Tibial nerve (tissue), 4 donors: Measurements from ENCODE around the gene EEA1. TPM values are rescaled to one million over a fixed set of nuclear protein-coding genes. Genes with fewer than 3 reads are reported as not detected.

ENCODE experiments used
- DNase-seq, 2 donors: peaks; one replicate each; pipeline ENCODE4 v3.0.0-alpha.2; 2019; ENCODE audit warnings: low spot score in 2 of 2
- H3K27ac ChIP-seq, 4 donors: fragments of 200-600 bp; sonication (generic) in 3 of 4; one replicate each; pipeline ENCODE4 v1.5.1; 2017 to 2019; ENCODE audit warnings: mild to moderate bottlenecking in 1 of 4
- H3K27me3 ChIP-seq, 2 donors: fragments of 200-600 bp; sonication (generic) in 1 of 2; one replicate each; pipeline versions ENCODE4 v1.5.1 to v1.6.0; 2017 to 2019
- H3K36me3 ChIP-seq, 3 donors: fragments of 200-600 bp; sonication (generic); one replicate each; pipeline ENCODE4 v1.5.1; 2018 to 2019
- H3K4me1 ChIP-seq, 4 donors: fragments of 200-600 bp; sonication (generic) in 3 of 4; one replicate each; pipeline ENCODE4 v1.5.1; 2017 to 2019
- H3K4me3 ChIP-seq, 4 donors: fragments of 200-600 bp; sonication (generic) in 3 of 4; one replicate each; pipeline ENCODE4 v1.5.1; 2017 to 2019; ENCODE audit warnings: mild to moderate bottlenecking in 1 of 4, moderate library complexity in 1 of 4
- H3K9me3 ChIP-seq, 4 donors: fragments of 200-600 bp; sonication (generic) in 3 of 4; one replicate each; pipeline ENCODE4 v1.5.1; 2017 to 2019
- EP300 ChIP-seq, 2 donors: sonication (generic); formaldehyde crosslinking; IDR thresholded peaks; one replicate each; pipeline ENCODE4 v1.6.1; 2017; ENCODE audit warnings: antibody characterized with exemption in 2 of 2, mild to moderate bottlenecking in 1 of 2
- POLR2A ChIP-seq, 2 donors: fragments of 450-650 bp; IDR thresholded peaks; one replicate each; pipeline ENCODE4 v1.6.1; 2017; ENCODE audit warnings: antibody characterized with exemption in 2 of 2, mild to moderate bottlenecking in 2 of 2, moderate library complexity in 2 of 2
- WGBS, 2 donors: methylation state at CpG; one replicate each; pipeline ENCODE4 v1.1.5; 2018; 5-methylcytosine and 5-hydroxymethylcytosine counted together
- total RNA-seq, 4 donors: library from RNA; depleted of rRNA; stranded (reverse); fragments of >200 nt; gene quantifications; one replicate each; pipeline ENCODE4 v1.1.0, GENCODE V29; 2016
- TF ChIP-seq, protein P1 (sequence below), 5 experiments: fragments of 200-600 bp in 3 of 5; fragments of 450-650 bp in 2 of 5; sonication (generic) in 3 of 5; IDR thresholded peaks; one replicate each; pipeline ENCODE4 v1.5.1; 2016 to 2019; ENCODE audit warnings: antibody characterized with exemption in 5 of 5, mild to moderate bottlenecking in 3 of 5, moderate library complexity in 2 of 5

EEA1 gene
- total RNA-seq, 4 donors from 2014 or later, result 18.4 to 34.8 (median 24.1) TPM

DNA sequence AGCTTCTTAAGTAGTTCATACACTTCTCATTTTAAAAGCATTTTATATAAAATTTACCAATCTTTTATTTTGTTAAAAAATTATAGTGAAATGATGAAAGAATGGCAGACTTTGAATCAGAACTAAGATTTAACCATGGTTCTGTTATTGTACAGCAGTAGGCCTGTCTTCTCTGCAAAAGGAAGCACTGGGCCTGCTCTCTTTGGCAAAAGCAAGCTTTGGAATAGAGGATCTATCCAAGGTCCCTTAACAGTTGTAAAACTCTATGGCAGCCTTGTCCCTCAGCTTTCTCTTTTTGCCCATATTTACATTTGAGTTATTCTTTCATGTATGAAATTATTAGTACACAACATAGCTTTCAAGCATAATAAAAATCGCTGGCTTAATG is 143.5 kb downstream of the EEA1 start:
- TF ChIP-seq EP300 (IDR thresholded peaks at IDR 0.05) (no peak), POLR2A (IDR thresholded peaks at IDR 0.05) (no peak)
- TF ChIP-seq, protein P1, sequence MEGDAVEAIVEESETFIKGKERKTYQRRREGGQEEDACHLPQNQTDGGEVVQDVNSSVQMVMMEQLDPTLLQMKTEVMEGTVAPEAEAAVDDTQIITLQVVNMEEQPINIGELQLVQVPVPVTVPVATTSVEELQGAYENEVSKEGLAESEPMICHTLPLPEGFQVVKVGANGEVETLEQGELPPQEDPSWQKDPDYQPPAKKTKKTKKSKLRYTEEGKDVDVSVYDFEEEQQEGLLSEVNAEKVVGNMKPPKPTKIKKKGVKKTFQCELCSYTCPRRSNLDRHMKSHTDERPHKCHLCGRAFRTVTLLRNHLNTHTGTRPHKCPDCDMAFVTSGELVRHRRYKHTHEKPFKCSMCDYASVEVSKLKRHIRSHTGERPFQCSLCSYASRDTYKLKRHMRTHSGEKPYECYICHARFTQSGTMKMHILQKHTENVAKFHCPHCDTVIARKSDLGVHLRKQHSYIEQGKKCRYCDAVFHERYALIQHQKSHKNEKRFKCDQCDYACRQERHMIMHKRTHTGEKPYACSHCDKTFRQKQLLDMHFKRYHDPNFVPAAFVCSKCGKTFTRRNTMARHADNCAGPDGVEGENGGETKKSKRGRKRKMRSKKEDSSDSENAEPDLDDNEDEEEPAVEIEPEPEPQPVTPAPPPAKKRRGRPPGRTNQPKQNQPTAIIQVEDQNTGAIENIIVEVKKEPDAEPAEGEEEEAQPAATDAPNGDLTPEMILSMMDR (IDR thresholded peaks at IDR 0.05), result no peak
- 95 to 97% methylated on average over 1 of the region's 1 CpG for WGBS, 2 donors
- peaks cover 0 to 19% (median 0%) of the 10 kb centered on the region in 4 donors for H3K4me1 ChIP-seq
- no peak overlapping the region for H3K4me3 ChIP-seq
- H3K9me3 ChIP-seq, result no peaks in the 10 kb centered on the region
- no peak overlapping the region for H3K27ac ChIP-seq
- H3K36me3 ChIP-seq, result peaks cover 0 to 24% (median 0%) of the 10 kb centered on the region in 3 donors
- H3K27me3 ChIP-seq, result no peaks in the 10 kb centered on the region
- DNase-seq, result no peak

DNA sequence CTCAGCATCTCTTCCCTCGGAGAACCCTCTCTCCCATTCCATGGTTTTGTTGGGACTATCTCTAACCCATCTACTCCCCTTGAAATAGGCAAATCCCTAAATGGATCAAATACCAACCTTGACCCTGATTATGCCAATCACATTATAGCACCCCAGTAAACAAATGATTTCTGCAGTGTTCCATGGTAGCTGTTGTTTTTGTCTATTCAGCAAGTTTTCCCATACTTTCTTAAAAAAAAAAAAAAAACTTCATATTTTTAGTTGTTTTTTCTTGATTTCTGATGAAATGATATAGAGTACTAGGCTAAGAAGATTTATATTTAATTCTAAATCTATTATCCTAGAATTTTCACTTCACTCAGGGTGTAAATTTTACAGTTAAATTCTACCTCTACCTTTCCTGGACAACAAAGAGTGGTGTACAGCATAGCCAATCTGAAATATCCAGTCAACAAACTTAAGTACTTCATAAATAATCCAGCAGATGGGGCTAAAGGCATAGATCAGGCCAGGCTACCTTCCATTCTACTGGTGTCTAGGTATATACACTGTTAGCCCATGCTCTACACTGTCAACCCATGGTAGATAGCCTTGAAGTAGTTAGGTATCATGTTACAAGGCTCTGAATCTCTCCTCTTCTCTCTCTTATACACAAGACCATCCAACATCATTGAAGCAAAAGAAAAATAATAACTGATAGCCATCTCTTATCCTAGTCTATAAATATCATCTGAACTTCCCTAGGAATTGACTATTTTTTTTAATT is 144.1 kb downstream of the EEA1 start:
- Histone ChIP-seq H3K4me3 (no peak overlapping the region), H3K27me3 (no peaks in the 10 kb centered on the region), H3K36me3 (peaks cover 0 to 18% (median 0%) of the 10 kb centered on the region in 3 donors), H3K9me3 (no peaks in the 10 kb centered on the region), H3K4me1 (peaks cover 0 to 19% (median 0%) of the 10 kb centered on the region in 4 donors), H3K27ac (no peak overlapping the region)
- no peak for TF ChIP-seq EP300 (IDR thresholded peaks at IDR 0.05)
- no peak for TF ChIP-seq POLR2A (IDR thresholded peaks at IDR 0.05)
- TF ChIP-seq, protein P1 (IDR thresholded peaks at IDR 0.05), result peak; percentile 35 to 60 (median 39)
- 62 to 74% methylated on average over 1 of the region's 1 CpG for WGBS, 2 donors
- DNase-seq, result no peak

GRCh38 chr12:92784356-92784755 is 144.7 kb downstream of the EEA1 start:
- 34 to 39% methylated on average over 1 of the region's 1 CpG for WGBS, 2 donors

DNA sequence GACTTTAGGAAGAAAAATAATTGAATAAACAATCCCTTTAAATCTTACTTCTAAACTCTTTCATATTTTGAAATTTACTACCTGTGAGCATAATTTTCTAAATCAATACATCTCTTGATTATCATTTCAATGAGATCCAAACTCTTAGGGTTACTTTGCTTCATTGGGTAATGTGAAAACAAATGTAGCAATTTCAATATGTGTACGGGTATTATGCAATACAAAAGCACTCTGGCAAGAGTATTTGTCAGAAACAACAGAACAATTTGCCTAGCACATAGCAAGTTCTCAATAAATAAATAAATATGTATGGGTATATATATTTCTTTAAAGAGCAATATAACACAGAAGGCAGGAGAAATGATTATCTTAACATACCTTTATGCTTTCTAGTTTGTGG is 149.2 kb downstream of the EEA1 start:
- Histone ChIP-seq H3K36me3 (peaks cover 0 to 28% (median 0%) of the 10 kb centered on the region in 3 donors), H3K9me3 (no peaks in the 10 kb centered on the region), H3K27me3 (no peaks in the 10 kb centered on the region), H3K4me1 (peaks cover 0 to 13% (median 0%) of the 10 kb centered on the region in 4 donors), H3K4me3 (no peak overlapping the region), H3K27ac (no peak overlapping the region)
- DNase-seq, result no peak
- WGBS, 2 donors, result 77 to 82% methylated on average over 1 of the region's 1 CpG
- TF ChIP-seq EP300 (IDR thresholded peaks at IDR 0.05), result peak in 1 of 2 donors; percentile 14
- TF ChIP-seq, protein P1 (IDR thresholded peaks at IDR 0.05), result no peak

More at GRCh38 chr12:92784356-92784755, 144.7 kb downstream of the EEA1 start:
- H3K27ac ChIP-seq, result no peak overlapping the region
- peaks cover 0 to 19% (median 0%) of the 10 kb centered on the region in 4 donors for H3K4me1 ChIP-seq
- H3K4me3 ChIP-seq, result no peak overlapping the region
- no peaks in the 10 kb centered on the region for H3K9me3 ChIP-seq
- TF ChIP-seq, protein P1 (IDR thresholded peaks at IDR 0.05), result no peak
- TF ChIP-seq EP300 (IDR thresholded peaks at IDR 0.05), result no peak
- no peak for DNase-seq
- no peaks in the 10 kb centered on the region for H3K27me3 ChIP-seq
- H3K36me3 ChIP-seq, result peaks cover 0 to 12% (median 0%) of the 10 kb centered on the region in 3 donors

DNA sequence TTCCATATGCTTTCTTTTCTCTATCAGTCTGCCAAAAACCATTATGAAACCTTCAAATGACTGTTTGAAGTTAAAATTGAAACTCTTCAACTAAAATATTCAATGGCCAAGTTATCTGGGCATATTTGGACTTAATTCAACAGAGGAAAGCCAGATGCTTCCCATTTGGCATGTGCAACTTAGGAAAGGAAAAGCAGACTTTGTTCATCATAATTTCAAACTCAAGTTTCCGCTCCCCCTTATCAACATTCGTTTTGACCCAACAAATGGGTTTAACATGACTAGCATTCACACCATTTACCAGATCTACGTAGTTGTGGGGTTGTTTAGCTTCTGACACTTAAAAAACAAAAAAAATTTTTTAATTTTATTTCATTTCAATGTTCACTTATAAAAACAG is 150.6 kb downstream of the EEA1 start:
- no peak overlapping the region for H3K4me3 ChIP-seq
- H3K27me3 ChIP-seq, result no peaks in the 10 kb centered on the region
- DNase-seq, result no peak
- WGBS, 2 donors, result 69 to 83% methylated on average over 3 of the region's 3 CpGs
- H3K27ac ChIP-seq, result no peak overlapping the region
- no peaks in the 10 kb centered on the region for H3K9me3 ChIP-seq
- TF ChIP-seq, protein P1 (IDR thresholded peaks at IDR 0.05), result no peak
- peak in 1 of 2 donors; percentile 31 for TF ChIP-seq EP300 (IDR thresholded peaks at IDR 0.05)
- H3K4me1 ChIP-seq, result peaks cover 0 to 8% (median 0%) of the 10 kb centered on the region in 4 donors
- H3K36me3 ChIP-seq, result peaks cover 0 to 28% (median 0%) of the 10 kb centered on the region in 3 donors
